Measurements from ENCODE around the gene RAP1A.
"Not testable (repeated sequence)": the region's sequence is repeated elsewhere in the genome, so short reads cannot be mapped to it uniquely, and the experiment has no call there.

The RAP1A gene

GRCh38 chr1:111599781-111600693 is 19.6 kb upstream of the RAP1A start:
- DNase-seq (ENCODE audit: low read depth), result no peak
- H3K4me1 ChIP-seq (ENCODE audit: control insufficient read depth, insufficient read depth, low read length), result peaks cover 13% of the 10 kb centered on the region
- no peaks in the 10 kb centered on the region for H3K9me3 ChIP-seq (ENCODE audit: control insufficient read depth, low read length)
- H3K36me3 ChIP-seq (ENCODE audit: control insufficient read depth, insufficient read depth, low read length, severe bottlenecking), result no peaks in the 10 kb centered on the region
- H3K27me3 ChIP-seq (replicated peaks; ENCODE audit: control insufficient read depth, insufficient read depth, low read length), result no peaks in the 10 kb centered on the region
- no peak overlapping the region for H3K9ac ChIP-seq (ENCODE audit: low read length)
- no peak overlapping the region for H3K4me3 ChIP-seq (ENCODE audit: low read length)

DNA sequence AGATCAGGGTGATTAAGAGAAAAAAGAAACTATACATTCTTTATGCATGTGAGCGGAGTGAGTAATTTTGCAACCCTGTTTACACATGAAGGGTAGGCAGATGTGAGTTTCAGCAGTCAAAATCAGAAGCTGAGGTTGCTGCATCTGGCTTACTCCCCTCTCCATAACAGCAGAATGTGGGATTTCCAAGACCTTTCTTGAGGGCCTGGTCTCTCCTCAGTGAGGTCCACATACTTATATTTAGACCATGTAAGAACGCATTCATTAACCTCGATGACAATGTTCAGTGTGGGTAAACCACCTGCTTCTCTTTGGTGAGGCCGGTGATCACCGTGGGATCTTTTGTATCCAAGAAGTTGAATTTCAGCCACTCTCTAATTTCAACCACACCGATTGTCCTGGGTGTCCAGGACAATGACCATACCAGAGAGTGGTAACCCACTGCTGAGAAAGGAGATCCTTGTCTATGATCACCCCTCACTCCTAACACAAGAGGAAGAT is 18.7 kb upstream of the RAP1A start:
- DNase-seq (ENCODE audit: low read depth), result no peak
- Histone ChIP-seq H3K4me3 (ENCODE audit: low read length) (no peak overlapping the region), H3K4me1 (ENCODE audit: control insufficient read depth, insufficient read depth, low read length) (peaks cover 22% of the 10 kb centered on the region), H3K9ac (ENCODE audit: low read length) (no peak overlapping the region), H3K36me3 (ENCODE audit: control insufficient read depth, insufficient read depth, low read length, severe bottlenecking) (no peaks in the 10 kb centered on the region), H3K27me3 (replicated peaks; ENCODE audit: control insufficient read depth, insufficient read depth, low read length) (no peaks in the 10 kb centered on the region), H3K9me3 (ENCODE audit: control insufficient read depth, low read length) (no peaks in the 10 kb centered on the region)

GRCh38 chr1:111602302-111602701 is 17.3 kb upstream of the RAP1A start:
- Histone ChIP-seq H3K4me3 (ENCODE audit: low read length) (no peak overlapping the region), H3K9ac (ENCODE audit: low read length) (no peak overlapping the region), H3K36me3 (ENCODE audit: control insufficient read depth, insufficient read depth, low read length, severe bottlenecking) (no peaks in the 10 kb centered on the region), H3K27me3 (replicated peaks; ENCODE audit: control insufficient read depth, insufficient read depth, low read length) (no peaks in the 10 kb centered on the region), H3K9me3 (ENCODE audit: control insufficient read depth, low read length) (no peaks in the 10 kb centered on the region), H3K4me1 (ENCODE audit: control insufficient read depth, insufficient read depth, low read length) (peaks cover 29% of the 10 kb centered on the region)
- no peak for DNase-seq (ENCODE audit: low read depth)

DNA sequence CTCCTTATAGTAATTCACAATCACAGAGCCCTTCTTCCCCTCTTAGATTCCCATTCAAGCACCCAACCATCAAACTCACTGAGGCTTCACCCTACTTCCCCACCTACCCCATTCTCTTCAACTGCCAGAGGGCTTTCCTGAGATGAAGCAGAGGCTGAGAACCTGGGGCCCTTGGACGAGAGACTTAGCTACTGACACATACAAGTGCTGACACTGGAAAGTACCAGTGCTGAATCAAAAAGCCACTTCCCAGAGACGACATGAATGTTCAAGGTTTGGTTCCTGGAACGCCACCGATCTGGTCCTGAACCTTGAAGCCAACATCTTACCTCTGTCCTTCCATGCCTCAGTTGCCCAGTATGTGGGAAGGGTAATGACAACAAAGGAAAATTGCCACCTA is 16.6 kb upstream of the RAP1A start:
- no peak overlapping the region for H3K9ac ChIP-seq (ENCODE audit: low read length)
- no peaks in the 10 kb centered on the region for H3K36me3 ChIP-seq (ENCODE audit: control insufficient read depth, insufficient read depth, low read length, severe bottlenecking)
- H3K27me3 ChIP-seq (replicated peaks; ENCODE audit: control insufficient read depth, insufficient read depth, low read length), result no peaks in the 10 kb centered on the region
- DNase-seq (ENCODE audit: low read depth), result no peak
- H3K4me3 ChIP-seq (ENCODE audit: low read length), result no peak overlapping the region
- H3K9me3 ChIP-seq (ENCODE audit: control insufficient read depth, low read length), result no peaks in the 10 kb centered on the region
- H3K4me1 ChIP-seq (ENCODE audit: control insufficient read depth, insufficient read depth, low read length), result peaks cover 24% of the 10 kb centered on the region

- Histone ChIP-seq H3K4me1 (ENCODE audit: control insufficient read depth, insufficient read depth, low read length) (peaks cover 24% of the 10 kb centered on the region), H3K36me3 (ENCODE audit: control insufficient read depth, insufficient read depth, low read length, severe bottlenecking) (no peaks in the 10 kb centered on the region), H3K9me3 (ENCODE audit: control insufficient read depth, low read length) (no peaks in the 10 kb centered on the region), H3K4me3 (ENCODE audit: low read length) (no peak overlapping the region), H3K9ac (ENCODE audit: low read length) (no peak overlapping the region), H3K27me3 (replicated peaks; ENCODE audit: control insufficient read depth, insufficient read depth, low read length) (no peaks in the 10 kb centered on the region)
- DNase-seq (ENCODE audit: low read depth), result no peak
Observed at GRCh38 chr1:111603979-111604378, 15.6 kb upstream of the RAP1A start.

- Histone ChIP-seq H3K27me3 (replicated peaks; ENCODE audit: control insufficient read depth, insufficient read depth, low read length) (no peaks in the 10 kb centered on the region), H3K9me3 (ENCODE audit: control insufficient read depth, low read length) (no peaks in the 10 kb centered on the region), H3K4me3 (ENCODE audit: low read length) (no peak overlapping the region), H3K36me3 (ENCODE audit: control insufficient read depth, insufficient read depth, low read length, severe bottlenecking) (no peaks in the 10 kb centered on the region), H3K9ac (ENCODE audit: low read length) (no peak overlapping the region), H3K4me1 (ENCODE audit: control insufficient read depth, insufficient read depth, low read length) (peaks cover 22% of the 10 kb centered on the region)
- peak; percentile 52 for DNase-seq (ENCODE audit: low read depth)
Observed at GRCh38 chr1:111604931-111605330, 14.7 kb upstream of the RAP1A start.

DNA sequence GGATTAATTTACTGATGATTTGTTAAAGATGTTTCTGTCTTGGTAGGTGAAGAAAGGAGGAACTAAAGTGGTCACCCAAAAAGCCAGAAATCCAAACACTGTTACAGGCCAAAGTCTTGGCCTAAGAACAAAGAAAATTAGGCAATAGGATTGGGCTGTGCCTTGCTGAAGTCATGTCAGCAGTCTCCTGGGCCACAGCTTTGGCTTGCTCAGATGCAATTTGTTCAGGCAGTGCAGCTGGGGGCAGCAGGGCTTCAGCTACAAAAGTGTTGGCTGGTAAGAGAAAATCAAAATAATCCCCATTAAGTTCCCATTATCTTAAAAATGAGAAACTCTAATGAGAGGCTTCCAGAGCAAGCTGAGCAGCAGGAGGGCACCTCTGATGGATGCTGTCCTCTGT is 14.0 kb upstream of the RAP1A start:
- Histone ChIP-seq H3K4me1 (ENCODE audit: control insufficient read depth, insufficient read depth, low read length) (peaks cover 19% of the 10 kb centered on the region), H3K27me3 (replicated peaks; ENCODE audit: control insufficient read depth, insufficient read depth, low read length) (no peaks in the 10 kb centered on the region), H3K4me3 (ENCODE audit: low read length) (no peak overlapping the region), H3K9ac (ENCODE audit: low read length) (no peak overlapping the region), H3K9me3 (ENCODE audit: control insufficient read depth, low read length) (no peaks in the 10 kb centered on the region), H3K36me3 (ENCODE audit: control insufficient read depth, insufficient read depth, low read length, severe bottlenecking) (no peaks in the 10 kb centered on the region)
- peak; percentile 63 for DNase-seq (ENCODE audit: low read depth)

DNA sequence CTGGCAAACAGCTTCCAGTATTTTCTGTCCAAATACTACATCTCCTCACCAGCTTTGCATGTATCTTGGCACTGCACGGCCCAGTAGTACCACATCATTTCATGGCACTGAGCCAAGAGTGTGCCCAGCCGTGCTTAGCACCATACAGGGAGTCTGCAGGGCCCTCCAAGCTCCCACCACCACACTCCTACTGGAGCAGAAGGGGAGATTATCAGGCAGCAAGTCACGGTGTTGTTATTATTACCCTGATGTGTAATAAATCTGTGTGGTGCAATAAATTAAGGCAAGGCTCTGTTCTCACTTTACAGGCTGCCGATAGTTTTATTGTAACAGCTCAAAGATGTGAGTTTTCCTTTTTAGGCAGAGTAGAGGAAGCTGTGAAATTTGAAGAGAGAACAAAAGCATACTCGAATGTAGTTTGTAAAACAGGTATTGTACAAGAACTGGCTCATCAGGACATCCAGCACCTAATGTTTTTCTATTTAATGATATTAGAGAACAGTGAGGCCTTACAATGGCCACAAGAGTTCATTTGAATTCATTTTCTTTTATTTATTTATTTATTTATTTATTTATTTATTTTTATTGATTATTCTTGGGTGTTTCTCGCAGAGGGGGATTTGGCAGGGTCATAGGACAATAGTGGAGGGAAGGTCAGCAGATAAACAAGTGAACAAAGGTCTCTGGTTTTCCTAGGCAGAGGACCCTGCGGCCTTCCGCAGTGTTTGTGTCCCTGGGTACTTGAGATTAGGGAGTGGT is 13.0 kb upstream of the RAP1A start:
- H3K4me1 ChIP-seq (ENCODE audit: control insufficient read depth, insufficient read depth, low read length), result peaks cover 19% of the 10 kb centered on the region

DNA sequence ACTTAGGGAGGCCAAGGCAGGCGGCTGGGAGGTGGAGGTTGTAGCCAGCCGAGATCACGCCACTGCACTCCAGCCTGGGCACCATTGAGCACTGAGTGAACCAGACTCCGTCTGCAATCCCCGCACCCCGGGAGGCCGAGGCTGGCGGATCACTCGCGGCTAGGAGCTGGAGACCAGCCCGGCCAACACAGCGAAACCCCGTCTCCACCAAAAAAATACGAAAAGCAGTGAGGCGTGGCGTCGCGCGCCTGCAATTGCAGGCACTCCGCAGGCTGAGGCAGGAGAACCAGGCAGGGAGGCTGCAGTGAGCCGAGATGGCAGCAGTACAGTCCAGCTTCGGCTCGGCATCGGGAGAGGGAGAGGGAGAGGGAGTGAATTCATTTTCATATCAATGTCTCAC is 11.1 kb upstream of the RAP1A start:
- H3K36me3 ChIP-seq (ENCODE audit: control insufficient read depth, insufficient read depth, low read length, severe bottlenecking); H3K4me3 ChIP-seq (ENCODE audit: low read length); H3K9ac ChIP-seq (ENCODE audit: low read length); H3K27me3 ChIP-seq (replicated peaks; ENCODE audit: control insufficient read depth, insufficient read depth, low read length); DNase-seq (ENCODE audit: low read depth); H3K9me3 ChIP-seq (ENCODE audit: control insufficient read depth, low read length): not testable (repeated sequence)
- H3K4me1 ChIP-seq (ENCODE audit: control insufficient read depth, insufficient read depth, low read length), result peaks cover 19% of the 10 kb centered on the region

More for the DNA sequence above, 13.0 kb upstream of the RAP1A start:
- H3K27me3 ChIP-seq (replicated peaks; ENCODE audit: control insufficient read depth, insufficient read depth, low read length); H3K9me3 ChIP-seq (ENCODE audit: control insufficient read depth, low read length); H3K9ac ChIP-seq (ENCODE audit: low read length); DNase-seq (ENCODE audit: low read depth); H3K36me3 ChIP-seq (ENCODE audit: control insufficient read depth, insufficient read depth, low read length, severe bottlenecking); H3K4me3 ChIP-seq (ENCODE audit: low read length): not testable (repeated sequence)

- Histone ChIP-seq H3K36me3 (ENCODE audit: control insufficient read depth, insufficient read depth, low read length, severe bottlenecking) (no peaks in the 10 kb centered on the region), H3K4me3 (ENCODE audit: low read length) (no peak overlapping the region), H3K9ac (ENCODE audit: low read length) (no peak overlapping the region), H3K27me3 (replicated peaks; ENCODE audit: control insufficient read depth, insufficient read depth, low read length) (no peaks in the 10 kb centered on the region), H3K9me3 (ENCODE audit: control insufficient read depth, low read length) (no peaks in the 10 kb centered on the region), H3K4me1 (ENCODE audit: control insufficient read depth, insufficient read depth, low read length) (no peaks in the 10 kb centered on the region)
- no peak for DNase-seq (ENCODE audit: low read depth)
Observed at GRCh38 chr1:111611986-111612385, 7.6 kb upstream of the RAP1A start.

DNA sequence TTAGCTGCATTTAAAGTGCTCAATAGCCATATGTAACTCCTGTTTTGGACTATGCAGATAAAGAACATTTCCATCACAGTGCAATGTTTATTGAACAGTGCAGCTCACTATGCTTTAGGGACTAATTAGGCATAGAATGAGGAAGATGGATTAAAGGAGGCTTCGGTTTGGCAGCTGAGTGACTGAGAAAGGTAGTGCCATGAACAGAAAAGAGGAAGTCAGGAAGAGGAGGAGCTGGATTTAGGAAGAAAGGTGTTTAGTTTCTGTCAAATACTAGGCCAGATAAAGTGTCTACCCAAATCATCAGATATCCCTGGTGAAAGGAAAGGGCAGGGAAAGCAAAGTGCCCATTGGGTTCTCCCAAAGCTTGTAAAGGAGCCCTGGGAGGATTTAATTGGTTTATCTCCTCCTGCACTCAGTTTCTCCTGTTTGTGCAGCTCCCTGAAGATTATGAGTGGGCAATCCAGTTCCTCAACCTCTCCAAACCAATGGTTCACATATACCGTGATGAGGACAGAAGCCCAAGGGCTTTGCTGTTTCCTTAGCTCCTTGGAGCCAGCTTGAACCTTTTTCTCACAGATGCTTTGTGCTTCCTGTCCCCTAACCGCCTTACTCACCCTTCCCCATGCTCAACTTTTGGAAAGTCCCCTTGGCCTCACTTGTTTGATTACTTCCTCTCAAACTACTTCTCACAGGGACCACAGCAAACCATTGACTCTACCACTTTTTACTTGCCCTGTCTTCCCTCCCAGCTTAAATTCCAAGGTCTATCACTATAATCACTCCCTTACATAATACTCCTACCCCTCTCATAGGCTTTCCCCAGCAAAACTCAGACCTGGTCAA is 3.5 kb upstream of the RAP1A start:
- Histone ChIP-seq H3K36me3 (ENCODE audit: control insufficient read depth, insufficient read depth, low read length, severe bottlenecking) (no peaks in the 10 kb centered on the region), H3K9ac (ENCODE audit: low read length) (no peak overlapping the region), H3K9me3 (ENCODE audit: control insufficient read depth, low read length) (no peaks in the 10 kb centered on the region), H3K4me1 (ENCODE audit: control insufficient read depth, insufficient read depth, low read length) (peaks cover 12% of the 10 kb centered on the region), H3K4me3 (ENCODE audit: low read length) (no peak overlapping the region), H3K27me3 (replicated peaks; ENCODE audit: control insufficient read depth, insufficient read depth, low read length) (no peaks in the 10 kb centered on the region)
- DNase-seq (ENCODE audit: low read depth), result no peak

Data from adipocyte (in vitro differentiated cells).